Mucosa of rectum (tissue), 2 donors: ENCODE results near the gene SPAG5.

Source experiments
- H3K27ac ChIP-seq, 2 donors: one replicate each; pipeline ENCODE4 v1.7.0; 2013; ENCODE audit warnings: inconsistent platforms in 2 of 2, low read depth in 2 of 2, low read length in 2 of 2
- H3K27me3 ChIP-seq, 2 donors: one replicate each; pipeline ENCODE4 v1.7.0; 2013; ENCODE audit warnings: low read length in 2 of 2; ENCODE audit not compliant: control insufficient read depth in 2 of 2, insufficient read depth in 2 of 2
- H3K36me3 ChIP-seq, 2 donors: one replicate each; pipeline ENCODE4 v1.7.0; 2013; ENCODE audit warnings: low read length in 2 of 2; ENCODE audit not compliant: control insufficient read depth in 2 of 2, insufficient read depth in 2 of 2
- H3K4me1 ChIP-seq, 2 donors: one replicate each; pipeline ENCODE4 v1.7.0; 2013; ENCODE audit warnings: low read length in 2 of 2, mild to moderate bottlenecking in 1 of 2; ENCODE audit not compliant: control insufficient read depth in 2 of 2, insufficient read depth in 2 of 2
- H3K4me3 ChIP-seq, 2 donors: one replicate each; pipeline ENCODE4 v1.7.0; 2013; ENCODE audit warnings: low read length in 2 of 2
- H3K9ac ChIP-seq, 2 donors: one replicate each; pipeline ENCODE4 v1.7.0; 2013; ENCODE audit warnings: low read length in 2 of 2, low read depth in 1 of 2, mild to moderate bottlenecking in 1 of 2
- H3K9me3 ChIP-seq, 2 donors: one replicate each; pipeline ENCODE4 v1.7.0; 2013; ENCODE audit warnings: low read length in 2 of 2; ENCODE audit not compliant: control insufficient read depth in 2 of 2
- donor health status: healthy.
- donor health status: Normal muscosa, but diverticular disease.

SPAG5 gene

GRCh38 chr17:28626818-28627217 is 28.0 kb upstream of the SPAG5 start:
- H3K9ac ChIP-seq: no peak overlapping the region

GRCh38 chr17:28624148-28624547 is 25.3 kb upstream of the SPAG5 start:
- Histone ChIP-seq H3K9ac (no peak overlapping the region), H3K27me3 (no peaks in the 10 kb centered on the region), H3K9me3 (no peaks in the 10 kb centered on the region), H3K4me1 (no peaks in the 10 kb centered on the region), H3K27ac (no peak overlapping the region), H3K4me3 (no peak overlapping the region), H3K36me3 (peaks cover 71 to 73% of the 10 kb centered on the region in 2 donors)

More at GRCh38 chr17:28626818-28627217, 28.0 kb upstream of the SPAG5 start:
- H3K4me1 ChIP-seq: no peaks in the 10 kb centered on the region
- no peak overlapping the region for H3K27ac ChIP-seq
- H3K9me3 ChIP-seq: no peaks in the 10 kb centered on the region
- no peak overlapping the region for H3K4me3 ChIP-seq
- H3K27me3 ChIP-seq: no peaks in the 10 kb centered on the region
- H3K36me3 ChIP-seq: peaks cover 58 to 66% of the 10 kb centered on the region in 2 donors

- Histone ChIP-seq H3K4me1 (no peaks in the 10 kb centered on the region), H3K9ac (no peak overlapping the region), H3K36me3 (peaks cover 74 to 77% of the 10 kb centered on the region in 2 donors), H3K9me3 (no peaks in the 10 kb centered on the region), H3K27ac (no peak overlapping the region), H3K4me3 (no peak overlapping the region), H3K27me3 (no peaks in the 10 kb centered on the region)
These were observed 24.9 kb upstream of the SPAG5 start for GRCh38 chr17:28623696-28624095.

DNA sequence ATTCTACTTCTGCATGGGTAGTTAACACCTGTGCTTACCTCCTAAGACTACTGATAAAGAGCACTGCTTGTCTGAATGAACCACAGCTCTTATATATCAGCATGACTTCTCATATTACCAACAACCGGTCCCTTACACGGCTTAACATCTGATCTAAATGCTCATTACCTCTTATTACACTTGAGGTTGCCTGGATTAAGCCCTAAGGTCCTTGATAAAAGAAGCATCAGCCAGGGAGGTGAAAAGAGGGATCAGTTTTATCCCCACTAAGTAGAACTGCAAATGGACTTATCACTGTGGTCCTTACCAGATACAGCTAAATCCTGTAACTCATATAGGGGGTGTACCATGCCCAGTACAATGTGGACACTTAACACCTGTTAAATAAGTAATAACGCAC is 23.4 kb upstream of the SPAG5 start:
- peaks cover 79 to 80% of the 10 kb centered on the region in 2 donors for H3K36me3 ChIP-seq
- no peaks in the 10 kb centered on the region for H3K9me3 ChIP-seq
- no peak overlapping the region for H3K4me3 ChIP-seq
- H3K4me1 ChIP-seq: no peaks in the 10 kb centered on the region
- no peaks in the 10 kb centered on the region for H3K27me3 ChIP-seq
- H3K27ac ChIP-seq: no peak overlapping the region
- no peak overlapping the region for H3K9ac ChIP-seq

GRCh38 chr17:28620010-28620409 is 21.2 kb upstream of the SPAG5 start:
- Histone ChIP-seq H3K4me3 (no peak overlapping the region), H3K9ac (no peak overlapping the region), H3K9me3 (no peaks in the 10 kb centered on the region), H3K4me1 (no peaks in the 10 kb centered on the region), H3K27ac (no peak overlapping the region), H3K36me3 (peaks cover 89 to 90% of the 10 kb centered on the region in 2 donors), H3K27me3 (no peaks in the 10 kb centered on the region)

GRCh38 chr17:28618464-28618863 is 19.6 kb upstream of the SPAG5 start:
- Histone ChIP-seq H3K27ac (no peak overlapping the region), H3K9ac (no peak overlapping the region), H3K4me3 (no peak overlapping the region), H3K36me3 (peaks cover 86% of the 10 kb centered on the region in 2 donors), H3K9me3 (no peaks in the 10 kb centered on the region), H3K27me3 (no peaks in the 10 kb centered on the region), H3K4me1 (no peaks in the 10 kb centered on the region)

GRCh38 chr17:28616281-28616680 is 17.5 kb upstream of the SPAG5 start:
- Histone ChIP-seq H3K27me3 (no peaks in the 10 kb centered on the region), H3K4me3 (no peak overlapping the region), H3K36me3 (peaks cover 65 to 70% of the 10 kb centered on the region in 2 donors), H3K27ac (no peak overlapping the region), H3K9ac (no peak overlapping the region), H3K4me1 (peaks cover 0 to 3% of the 10 kb centered on the region in 2 donors), H3K9me3 (no peaks in the 10 kb centered on the region)

DNA sequence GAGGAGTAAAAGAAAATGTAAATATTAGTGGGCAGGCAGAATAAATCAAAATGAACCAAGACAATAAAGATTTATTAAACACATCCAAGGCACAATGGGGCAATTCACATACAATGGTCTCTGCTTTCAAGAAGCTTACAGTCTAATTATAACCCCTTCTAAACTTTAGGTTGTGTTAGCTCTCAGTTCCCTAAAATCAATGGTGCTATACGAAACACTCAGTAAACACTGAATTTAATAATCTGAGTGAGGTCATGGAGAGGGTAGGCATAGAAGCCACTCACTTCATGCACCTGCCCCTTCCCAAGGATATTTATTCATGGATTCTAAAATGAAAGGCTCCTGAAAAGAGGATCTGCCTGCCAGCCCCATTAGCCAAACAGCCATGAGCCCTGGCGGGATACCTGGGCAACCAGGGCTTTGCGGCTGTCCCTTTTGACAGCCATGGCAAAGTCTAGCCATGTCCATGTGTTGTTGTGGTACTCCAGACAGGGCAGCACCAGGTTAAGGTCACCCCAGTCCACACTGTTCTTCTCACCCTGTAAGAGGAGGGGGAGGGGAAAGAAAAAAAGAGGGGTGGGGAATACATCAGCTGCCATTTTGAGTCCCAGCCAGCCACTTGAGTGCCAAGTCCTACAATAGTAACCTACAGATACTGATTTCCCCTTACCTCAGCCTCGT is 16.6 kb upstream of the SPAG5 start:
- H3K36me3 ChIP-seq: peaks cover 56 to 62% of the 10 kb centered on the region in 2 donors
- H3K4me1 ChIP-seq: peaks cover 0 to 8% of the 10 kb centered on the region in 2 donors
- no peak overlapping the region for H3K27ac ChIP-seq
- no peak overlapping the region for H3K9ac ChIP-seq
- H3K9me3 ChIP-seq: no peaks in the 10 kb centered on the region
- H3K4me3 ChIP-seq: no peak overlapping the region
- H3K27me3 ChIP-seq: no peaks in the 10 kb centered on the region

DNA sequence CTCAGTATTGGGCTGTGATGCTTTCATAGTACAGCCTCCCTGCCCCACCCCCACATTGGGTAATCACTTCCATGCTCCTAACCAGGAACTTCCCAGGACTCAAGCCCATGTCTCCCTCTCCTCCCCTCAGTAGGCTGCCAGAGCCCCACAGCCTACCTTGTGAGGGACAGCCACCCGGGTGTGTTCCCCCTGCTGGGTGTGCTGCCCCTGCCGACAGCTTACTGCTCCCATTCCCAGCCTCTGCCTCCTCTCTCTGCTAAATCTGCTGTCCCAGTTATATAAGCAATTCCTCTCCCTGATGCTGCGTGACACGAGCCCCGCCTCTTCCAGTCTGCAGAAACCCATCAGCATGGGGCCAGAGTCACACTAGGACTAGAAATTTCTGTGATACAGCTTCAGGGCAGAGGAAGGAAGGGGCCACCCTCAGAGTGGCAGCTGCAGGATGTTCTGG is 15.1 kb upstream of the SPAG5 start, which contains the start of gene RSKR:
Gene RSKR (minus strand): TSS at position 255 of the 451 bp plus-strand sequence. CDS start 24 bp downstream, at position 231.
- Histone ChIP-seq H3K27me3 (no peaks in the 10 kb centered on the region), H3K36me3 (peaks cover 44 to 49% of the 10 kb centered on the region in 2 donors), H3K4me3 (no peak within 1 kb of the TSS), H3K9me3 (no peaks in the 10 kb centered on the region), H3K27ac (no peak within 1 kb of the TSS), H3K4me1 (peaks cover 0 to 12% of the 10 kb centered on the region in 2 donors), H3K9ac (no peak within 1 kb of the TSS)

DNA sequence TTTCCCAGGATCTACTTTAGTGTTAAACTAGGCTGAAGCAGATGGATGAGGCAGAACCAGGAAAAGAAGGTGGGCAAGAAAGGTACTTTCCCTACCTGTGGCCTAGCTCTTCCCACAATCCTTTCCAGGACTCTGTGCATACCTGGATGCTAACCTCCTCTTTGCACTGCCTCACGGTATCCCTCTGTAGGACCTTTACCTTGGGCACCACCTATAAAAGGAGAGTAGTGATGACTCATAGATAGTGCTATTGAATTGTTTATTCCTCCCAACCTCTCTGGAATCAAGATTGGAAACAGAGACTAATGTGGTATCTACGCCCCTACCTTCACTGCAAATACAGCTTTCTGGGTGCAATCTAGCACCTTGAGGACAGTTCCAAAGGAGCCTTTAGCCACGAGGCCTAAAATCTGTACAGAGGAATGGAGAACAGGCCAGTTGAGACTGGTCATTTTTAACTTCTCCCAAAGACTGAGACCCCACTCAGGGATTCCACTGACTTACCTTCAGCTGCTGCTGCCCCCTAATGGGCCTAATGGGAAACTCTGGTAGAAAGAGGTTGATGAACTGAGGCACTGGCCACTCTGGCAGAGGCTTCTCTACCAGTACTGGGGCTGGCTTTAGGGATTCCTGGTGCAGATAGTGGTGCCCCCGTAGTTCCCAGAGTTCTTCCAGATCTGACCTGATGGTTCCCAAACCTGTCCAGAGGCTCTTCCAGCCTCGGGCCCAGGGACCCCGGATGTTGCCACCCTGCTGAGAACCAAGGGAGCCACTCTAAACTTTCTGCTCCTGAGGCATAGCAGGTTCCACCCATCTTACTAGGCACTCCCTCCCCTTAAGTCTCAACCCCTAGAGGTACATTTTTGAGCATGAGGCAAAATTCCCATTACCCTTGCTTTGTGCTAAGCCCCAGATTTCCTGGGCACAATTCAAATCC is 14.4 kb upstream of the SPAG5 start:
- H3K36me3 ChIP-seq: peaks cover 36 to 41% of the 10 kb centered on the region in 2 donors

More for the DNA sequence above, 14.4 kb upstream of the SPAG5 start:
- Histone ChIP-seq H3K9ac (no peak overlapping the region), H3K4me1 (peaks cover 0 to 12% of the 10 kb centered on the region in 2 donors), H3K4me3 (no peak overlapping the region), H3K27me3 (no peaks in the 10 kb centered on the region), H3K27ac (no peak overlapping the region), H3K9me3 (no peaks in the 10 kb centered on the region)
